ENCODE measurements around the gene IZUMO1R.

IZUMO1R gene

DNA sequence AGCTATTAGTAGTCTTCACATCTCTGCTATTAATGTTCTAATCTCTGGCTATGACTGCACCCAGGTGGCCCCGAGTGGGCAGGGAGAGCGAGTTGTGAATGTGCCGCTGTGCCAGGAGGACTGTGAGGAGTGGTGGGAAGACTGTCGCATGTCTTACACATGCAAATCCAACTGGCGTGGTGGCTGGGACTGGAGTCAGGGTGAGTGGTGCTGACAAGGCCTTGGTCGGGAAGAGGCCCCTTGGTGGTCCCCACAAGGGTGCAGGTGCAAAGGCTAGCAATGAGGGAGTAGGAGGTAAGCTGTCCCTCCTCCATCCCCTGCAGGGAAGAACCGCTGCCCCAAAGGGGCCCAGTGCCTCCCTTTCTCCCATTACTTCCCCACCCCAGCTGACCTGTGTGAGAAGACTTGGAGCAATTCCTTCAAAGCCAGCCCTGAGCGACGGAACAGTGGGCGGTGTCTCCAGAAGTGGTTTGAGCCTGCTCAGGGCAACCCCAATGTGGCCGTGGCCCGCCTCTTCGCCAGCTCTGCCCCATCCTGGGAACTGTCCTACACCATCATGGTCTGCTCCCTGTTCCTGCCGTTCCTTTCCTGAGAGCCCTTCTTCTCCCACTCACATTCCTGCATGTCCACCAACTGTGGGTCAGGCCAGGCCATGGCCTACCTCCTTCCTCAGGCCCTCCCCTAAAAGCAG, 2.9 kb downstream of the IZUMO1R start:
- Histone ChIP-seq H4K20me1 (ENCODE audit: insufficient read depth, low read length) (no peaks in the 10 kb centered on the region), H3K4me1 (ENCODE audit: low read length) (peaks cover 13% of the 10 kb centered on the region), H3K27me3 (ENCODE audit: low read depth, low read length) (no peaks in the 10 kb centered on the region), H3K4me2 (ENCODE audit: low read length) (no peak overlapping the region), H3K79me2 (ENCODE audit: low read length) (no peaks in the 10 kb centered on the region), H3K9me3 (ENCODE audit: insufficient read depth, low read length) (no peaks in the 10 kb centered on the region), H2AFZ (ENCODE audit: low read depth, low read length) (no peak overlapping the region), H3K27ac (ENCODE audit: low read length) (no peak overlapping the region), H3K36me3 (replicated peaks; ENCODE audit: low read depth, low read length) (no peaks in the 10 kb centered on the region), H3K4me3 (ENCODE audit: low read length) (no peak overlapping the region), H3K9ac (ENCODE audit: low read length) (no peak overlapping the region)
- no peak for TF ChIP-seq EZH2phosphoT487 (IDR thresholded peaks at IDR 0.05; ENCODE audit: low read depth)
- TF ChIP-seq, protein P1, sequence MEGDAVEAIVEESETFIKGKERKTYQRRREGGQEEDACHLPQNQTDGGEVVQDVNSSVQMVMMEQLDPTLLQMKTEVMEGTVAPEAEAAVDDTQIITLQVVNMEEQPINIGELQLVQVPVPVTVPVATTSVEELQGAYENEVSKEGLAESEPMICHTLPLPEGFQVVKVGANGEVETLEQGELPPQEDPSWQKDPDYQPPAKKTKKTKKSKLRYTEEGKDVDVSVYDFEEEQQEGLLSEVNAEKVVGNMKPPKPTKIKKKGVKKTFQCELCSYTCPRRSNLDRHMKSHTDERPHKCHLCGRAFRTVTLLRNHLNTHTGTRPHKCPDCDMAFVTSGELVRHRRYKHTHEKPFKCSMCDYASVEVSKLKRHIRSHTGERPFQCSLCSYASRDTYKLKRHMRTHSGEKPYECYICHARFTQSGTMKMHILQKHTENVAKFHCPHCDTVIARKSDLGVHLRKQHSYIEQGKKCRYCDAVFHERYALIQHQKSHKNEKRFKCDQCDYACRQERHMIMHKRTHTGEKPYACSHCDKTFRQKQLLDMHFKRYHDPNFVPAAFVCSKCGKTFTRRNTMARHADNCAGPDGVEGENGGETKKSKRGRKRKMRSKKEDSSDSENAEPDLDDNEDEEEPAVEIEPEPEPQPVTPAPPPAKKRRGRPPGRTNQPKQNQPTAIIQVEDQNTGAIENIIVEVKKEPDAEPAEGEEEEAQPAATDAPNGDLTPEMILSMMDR (IDR thresholded peaks at IDR 0.05; ENCODE audit: low read depth, low read length) = no peak

DNA sequence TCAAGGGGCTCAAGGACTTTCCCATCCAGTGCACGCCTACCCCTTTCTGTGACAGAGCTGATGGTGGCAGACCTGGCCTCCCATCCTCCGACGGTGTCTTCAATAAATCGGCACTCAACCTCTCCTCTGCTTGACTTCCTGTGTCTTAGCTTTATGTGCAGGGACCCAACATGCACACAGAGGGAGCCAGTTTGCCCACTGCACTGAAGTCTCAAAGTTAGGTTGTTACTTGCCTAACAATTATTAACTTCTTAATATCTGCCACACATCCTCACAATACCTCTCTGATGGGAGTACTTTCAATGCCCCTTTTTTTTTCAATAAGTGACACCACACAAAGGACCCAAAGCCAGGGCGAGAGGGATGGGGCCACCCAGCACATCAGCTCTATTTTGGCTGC, 3.6 kb downstream of the IZUMO1R start:
- Histone ChIP-seq H3K79me2 (ENCODE audit: low read length) (no peaks in the 10 kb centered on the region), H3K4me2 (ENCODE audit: low read length) (no peak overlapping the region), H3K27me3 (ENCODE audit: low read depth, low read length) (no peaks in the 10 kb centered on the region), H2AFZ (ENCODE audit: low read depth, low read length) (no peak overlapping the region), H3K9me3 (ENCODE audit: insufficient read depth, low read length) (no peaks in the 10 kb centered on the region), H3K4me1 (ENCODE audit: low read length) (peaks cover 13% of the 10 kb centered on the region), H3K9ac (ENCODE audit: low read length) (no peak overlapping the region), H3K27ac (ENCODE audit: low read length) (no peak overlapping the region), H3K36me3 (replicated peaks; ENCODE audit: low read depth, low read length) (no peaks in the 10 kb centered on the region), H3K4me3 (ENCODE audit: low read length) (no peak overlapping the region), H4K20me1 (ENCODE audit: insufficient read depth, low read length) (no peaks in the 10 kb centered on the region)
- TF ChIP-seq, protein P1 (IDR thresholded peaks at IDR 0.05; ENCODE audit: low read depth, low read length) = no peak
- no peak for TF ChIP-seq EZH2phosphoT487 (IDR thresholded peaks at IDR 0.05; ENCODE audit: low read depth)

DNA sequence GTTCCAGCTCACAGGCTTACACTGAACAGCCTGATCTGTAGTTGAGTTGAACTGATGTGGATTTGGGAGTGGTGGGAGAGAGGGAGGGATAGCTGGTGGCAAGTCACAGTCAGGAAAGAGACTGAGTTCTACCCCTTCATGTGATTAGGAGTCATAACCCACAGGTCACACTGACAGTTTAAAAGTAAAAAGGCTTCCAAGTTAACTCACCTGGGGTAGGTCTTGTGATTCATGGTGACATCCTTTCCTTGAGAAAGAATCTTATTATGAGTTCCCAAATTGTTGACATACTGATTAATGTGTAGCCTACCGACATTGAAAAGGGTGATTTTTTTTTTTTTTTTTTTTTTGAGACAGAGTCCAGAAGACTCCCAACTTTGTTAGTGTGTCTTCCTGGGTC, 5.4 kb downstream of the IZUMO1R start:
- H3K4me3 ChIP-seq (ENCODE audit: low read length) = no peak overlapping the region
- no peak for TF ChIP-seq EZH2phosphoT487 (IDR thresholded peaks at IDR 0.05; ENCODE audit: low read depth)
- TF ChIP-seq, protein P1 (IDR thresholded peaks at IDR 0.05; ENCODE audit: low read depth, low read length) = no peak
- no peak overlapping the region for H2AFZ ChIP-seq (ENCODE audit: low read depth, low read length)
- H4K20me1 ChIP-seq (ENCODE audit: insufficient read depth, low read length) = no peaks in the 10 kb centered on the region
- H3K9ac ChIP-seq (ENCODE audit: low read length) = no peak overlapping the region
- H3K27ac ChIP-seq (ENCODE audit: low read length) = no peak overlapping the region
- no peaks in the 10 kb centered on the region for H3K79me2 ChIP-seq (ENCODE audit: low read length)
- H3K36me3 ChIP-seq (replicated peaks; ENCODE audit: low read depth, low read length) = no peaks in the 10 kb centered on the region
- H3K4me2 ChIP-seq (ENCODE audit: low read length) = no peak overlapping the region
- H3K27me3 ChIP-seq (ENCODE audit: low read depth, low read length) = peaks cover 3% of the 10 kb centered on the region; the same call in 1 of the 2 replicates
- H3K9me3 ChIP-seq (ENCODE audit: insufficient read depth, low read length) = no peaks in the 10 kb centered on the region
- H3K4me1 ChIP-seq (ENCODE audit: low read length) = peaks cover 13% of the 10 kb centered on the region

DNA sequence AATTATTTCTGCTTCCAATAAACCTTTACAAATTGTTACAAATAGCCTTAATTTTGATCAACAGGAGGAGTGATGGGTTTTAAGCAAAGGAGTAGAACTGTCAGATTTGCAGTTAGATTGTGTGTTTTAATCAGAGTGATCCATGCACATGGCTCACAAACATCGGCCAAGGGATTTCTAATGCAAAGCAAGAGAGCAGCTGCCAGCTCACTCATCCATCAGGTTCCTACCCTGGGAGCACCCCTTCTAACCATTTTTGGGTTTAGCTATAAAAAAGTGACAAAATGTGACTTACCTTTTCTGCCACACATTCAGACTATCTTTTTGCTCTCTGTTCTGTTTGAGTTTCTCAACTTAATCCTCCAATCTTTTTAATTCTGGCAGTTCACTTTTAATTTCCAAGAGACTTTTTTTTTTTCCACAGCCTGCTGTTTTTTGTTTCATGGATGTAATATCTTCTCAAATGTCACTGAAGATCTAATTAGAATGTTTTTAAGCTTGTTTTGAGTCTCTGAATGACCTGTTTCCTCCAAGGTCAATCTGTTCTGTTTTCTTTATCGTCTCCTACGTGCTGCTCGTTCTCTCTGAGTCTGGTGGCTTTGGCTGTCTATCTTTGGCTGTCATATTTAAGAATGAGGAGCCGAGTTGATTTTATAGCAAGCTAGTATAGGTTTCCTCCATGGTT, 6.0 kb downstream of the IZUMO1R start:
- H4K20me1 ChIP-seq (ENCODE audit: insufficient read depth, low read length) = no peaks in the 10 kb centered on the region
- no peak overlapping the region for H3K27ac ChIP-seq (ENCODE audit: low read length)
- H3K79me2 ChIP-seq (ENCODE audit: low read length) = no peaks in the 10 kb centered on the region
- no peak overlapping the region for H3K4me3 ChIP-seq (ENCODE audit: low read length)
- TF ChIP-seq, protein P1 (IDR thresholded peaks at IDR 0.05; ENCODE audit: low read depth, low read length) = no peak
- no peak for TF ChIP-seq EZH2phosphoT487 (IDR thresholded peaks at IDR 0.05; ENCODE audit: low read depth)
- peaks cover 13% of the 10 kb centered on the region for H3K4me1 ChIP-seq (ENCODE audit: low read length)
- peaks cover 3% of the 10 kb centered on the region; the same call in 1 of the 2 replicates for H3K27me3 ChIP-seq (ENCODE audit: low read depth, low read length)
- H3K9ac ChIP-seq (ENCODE audit: low read length) = no peak overlapping the region
- H2AFZ ChIP-seq (ENCODE audit: low read depth, low read length) = no peak overlapping the region
- no peak overlapping the region for H3K4me2 ChIP-seq (ENCODE audit: low read length)
- no peaks in the 10 kb centered on the region for H3K9me3 ChIP-seq (ENCODE audit: insufficient read depth, low read length)
- no peaks in the 10 kb centered on the region for H3K36me3 ChIP-seq (replicated peaks; ENCODE audit: low read depth, low read length)

Measured in OCI-LY3 (cell line).